Body of pancreas (tissue), 4 donors: ENCODE measurements around the gene ACYP2. TPM values are rescaled to one million over a fixed set of nuclear protein-coding genes. Genes with fewer than 3 reads are reported as not detected.

Source experiments
- ATAC-seq: fragments of 150-250 bp; one replicate; pipeline ENCODE4 v1.9.1; 2016
- DNase-seq, 4 donors: peaks; one replicate each; pipeline ENCODE4 v3.0.0-alpha.2; 2019
- H3K27ac ChIP-seq, 4 donors: fragments of 200-600 bp; sonication (generic); 1 replicate in 3 of 4; 2 replicates in 1 of 4; pipeline versions ENCODE4 v1.5.1 to v1.6.1; 2016 to 2019; ENCODE audit warnings: mild to moderate bottlenecking in 1 of 4, mixed read lengths in 1 of 4, moderate library complexity in 1 of 4
- H3K27me3 ChIP-seq, 2 donors: fragments of 200-600 bp; sonication (generic); one replicate each; pipeline ENCODE4 v1.6.0; 2016; ENCODE audit warnings: mild to moderate bottlenecking in 1 of 2
- H3K36me3 ChIP-seq, 2 donors: fragments of 200-600 bp; sonication (generic); replicated peaks in 1 of 2; 2 replicates each; pipeline ENCODE4 v1.5.1; 2016; ENCODE audit warnings: low read depth in 2 of 2; ENCODE audit not compliant: insufficient read depth in 1 of 2
- H3K4me1 ChIP-seq: fragments of 200-600 bp; sonication (generic); one replicate; pipeline ENCODE4 v1.6.0; 2016
- H3K4me3 ChIP-seq, 2 donors: fragments of 200-600 bp; sonication (generic); 1 replicate in 1 of 2; 2 replicates in 1 of 2; pipeline ENCODE4 v1.5.1; 2016 to 2019
- H3K9me3 ChIP-seq, 3 donors: fragments of 200-600 bp; sonication (generic); 1 replicate in 2 of 3; 2 replicates in 1 of 3; pipeline ENCODE4 v1.5.1; 2016
- CTCF ChIP-seq, 7 experiments: fragments of 450-650 bp in 4 of 7; fragments of 200-600 bp in 3 of 7; sonication (generic) in 3 of 7; IDR thresholded peaks; one replicate each; pipeline ENCODE4 v1.5.1; 2016 to 2019; ENCODE audit warnings: antibody characterized with exemption in 7 of 7
- POLR2A ChIP-seq, 3 donors: fragments of 450-650 bp; IDR thresholded peaks; one replicate each; pipeline ENCODE4 v1.6.1; 2016; ENCODE audit warnings: antibody characterized with exemption in 3 of 3, mild to moderate bottlenecking in 2 of 3
- WGBS, 2 donors: methylation state at CpG; one replicate each; pipeline ENCODE4 v1.1.5; 2017; 5-methylcytosine and 5-hydroxymethylcytosine counted together
- intact Hi-C: fragments of 100-400 bp; cut with DNase I; formaldehyde crosslinking; loops from one replicate; pipeline ENCODE4 v1.15.1; 2023
- total RNA-seq, 2 donors: library from RNA; depleted of rRNA; stranded (reverse); fragments of >200 nt; gene quantifications; one replicate each; pipeline ENCODE4 v1.1.0, GENCODE V29; 2016

The ACYP2 gene
- total RNA-seq, 2 donors from 2014 or later = 2.6 to 11.2 TPM

GRCh38 chr2:54213082-54213481 is 97.7 kb downstream of the ACYP2 start:
- Histone ChIP-seq H3K36me3 (no peaks in the 10 kb centered on the region), H3K27ac (no peak overlapping the region), H3K4me3 (no peak overlapping the region), H3K9me3 (no peaks in the 10 kb centered on the region), H3K4me1 (no peaks in the 10 kb centered on the region), H3K27me3 (no peaks in the 10 kb centered on the region)
- DNase-seq = no peak
- TF ChIP-seq POLR2A (IDR thresholded peaks at IDR 0.05) = no peak
- no peak for TF ChIP-seq CTCF (IDR thresholded peaks at IDR 0.05)
- intact Hi-C loops = no loop called here
- ATAC-seq = no peak
- 95 to 98% methylated on average over 4 of the region's 4 CpGs for WGBS, 2 donors

GRCh38 chr2:54224997-54225396 is 109.6 kb downstream of the ACYP2 start:
- Histone ChIP-seq H3K4me3 (no peak overlapping the region), H3K27ac (no peak overlapping the region), H3K27me3 (no peaks in the 10 kb centered on the region), H3K9me3 (no peaks in the 10 kb centered on the region), H3K36me3 (no peaks in the 10 kb centered on the region), H3K4me1 (no peaks in the 10 kb centered on the region)
- intact Hi-C loops = no loop called here
- DNase-seq (no peak), ATAC-seq (no peak)
- TF ChIP-seq CTCF (IDR thresholded peaks at IDR 0.05) = no peak
- TF ChIP-seq POLR2A (IDR thresholded peaks at IDR 0.05) = no peak
- 88 to 94% methylated on average over 2 of the region's 2 CpGs for WGBS, 2 donors

- Histone ChIP-seq H3K4me3 (no peak overlapping the region), H3K27ac (no peak overlapping the region), H3K36me3 (no peaks in the 10 kb centered on the region), H3K9me3 (no peaks in the 10 kb centered on the region), H3K4me1 (no peaks in the 10 kb centered on the region), H3K27me3 (no peaks in the 10 kb centered on the region)
- DNase-seq (no peak), ATAC-seq (no peak)
- TF ChIP-seq POLR2A (IDR thresholded peaks at IDR 0.05) (no peak), CTCF (IDR thresholded peaks at IDR 0.05) (no peak)
- intact Hi-C loops = no loop called here
- WGBS, 2 donors = 67 to 82% methylated on average over 2 of the region's 2 CpGs
These were observed 110.8 kb downstream of the ACYP2 start for GRCh38 chr2:54226260-54226659.

- intact Hi-C loops = no loop called here
- no peak overlapping the region for H3K27ac ChIP-seq
- H3K4me1 ChIP-seq = no peaks in the 10 kb centered on the region
- no peak for ATAC-seq
- H3K4me3 ChIP-seq = no peak overlapping the region
- H3K9me3 ChIP-seq = no peaks in the 10 kb centered on the region
- H3K36me3 ChIP-seq = no peaks in the 10 kb centered on the region
- no peak for DNase-seq
- TF ChIP-seq POLR2A (IDR thresholded peaks at IDR 0.05) = no peak
- TF ChIP-seq CTCF (IDR thresholded peaks at IDR 0.05) = no peak
- no peaks in the 10 kb centered on the region for H3K27me3 ChIP-seq
These were observed 112.4 kb downstream of the ACYP2 start for GRCh38 chr2:54227798-54228197.

GRCh38 chr2:54228945-54229344 is 113.5 kb downstream of the ACYP2 start:
- H3K27ac ChIP-seq = no peak overlapping the region

More at GRCh38 chr2:54228945-54229344, 113.5 kb downstream of the ACYP2 start:
- ATAC-seq (no peak), DNase-seq (peak in 2 of 4 donors; percentile 14 to 19)
- no peak overlapping the region for H3K4me3 ChIP-seq
- no peak for TF ChIP-seq POLR2A (IDR thresholded peaks at IDR 0.05)
- TF ChIP-seq CTCF (IDR thresholded peaks at IDR 0.05) = no peak
- no peaks in the 10 kb centered on the region for H3K27me3 ChIP-seq
- intact Hi-C loops = no loop called here
- no peaks in the 10 kb centered on the region for H3K9me3 ChIP-seq
- H3K36me3 ChIP-seq = no peaks in the 10 kb centered on the region
- H3K4me1 ChIP-seq = no peaks in the 10 kb centered on the region
- 78 to 85% methylated on average over 2 of the region's 2 CpGs for WGBS, 2 donors
